Peyer's patch (tissue), 4 donors: ENCODE measurements around the gene CRIP3. TPM values are rescaled to one million over a fixed set of nuclear protein-coding genes. Genes with fewer than 3 reads are reported as not detected.

ENCODE experiments used
- DNase-seq, 3 donors: peaks; one replicate each; pipeline ENCODE4 v3.0.0-alpha.2; 2017 to 2019
- H3K27ac ChIP-seq, 4 donors: fragments of 200-600 bp; sonication (generic); one replicate each; pipeline ENCODE4 v1.5.1; 2016 to 2019
- H3K27me3 ChIP-seq, 2 donors: fragments of 200-600 bp; sonication (generic); one replicate each; pipeline ENCODE4 v1.5.1; 2019
- H3K36me3 ChIP-seq, 3 donors: fragments of 200-600 bp; sonication (generic); one replicate each; pipeline ENCODE4 v1.5.1; 2016 to 2019
- H3K4me1 ChIP-seq, 4 donors: fragments of 200-600 bp; sonication (generic); one replicate each; pipeline ENCODE4 v1.5.1; 2016 to 2019
- H3K4me3 ChIP-seq, 4 donors: fragments of 200-600 bp; sonication (generic); 1 replicate in 3 of 4; 2 replicates in 1 of 4; pipeline ENCODE4 v1.5.1; 2016 to 2019; ENCODE audit warnings: mild to moderate bottlenecking in 1 of 4
- H3K9me3 ChIP-seq, 4 donors: fragments of 200-600 bp; sonication (generic); one replicate each; pipeline ENCODE4 v1.5.1; 2016 to 2019; ENCODE audit warnings: mild to moderate bottlenecking in 1 of 4
- CTCF ChIP-seq, 6 experiments: fragments of 450-650 bp in 4 of 6; fragments of 200-600 bp in 2 of 6; sonication (generic) in 1 of 6; IDR thresholded peaks; one replicate each; pipeline ENCODE4 v1.5.1; 2017 to 2019; ENCODE audit warnings: antibody characterized with exemption in 6 of 6, mild to moderate bottlenecking in 3 of 6, moderate library complexity in 1 of 6
- POLR2A ChIP-seq, 2 donors: fragments of 450-650 bp; IDR thresholded peaks; one replicate each; pipeline ENCODE4 v1.5.1; 2017; ENCODE audit warnings: antibody characterized with exemption in 2 of 2, mild to moderate bottlenecking in 2 of 2, moderate library complexity in 2 of 2
- total RNA-seq, 4 donors: library from RNA; depleted of rRNA; stranded (reverse); fragments of >200 nt; gene quantifications; one replicate each; pipeline ENCODE4 v1.1.0, GENCODE V29; 2016

Gene CRIP3
- total RNA-seq, 4 donors from 2014 or later = 6.8 TPM; not detected in 3

DNA sequence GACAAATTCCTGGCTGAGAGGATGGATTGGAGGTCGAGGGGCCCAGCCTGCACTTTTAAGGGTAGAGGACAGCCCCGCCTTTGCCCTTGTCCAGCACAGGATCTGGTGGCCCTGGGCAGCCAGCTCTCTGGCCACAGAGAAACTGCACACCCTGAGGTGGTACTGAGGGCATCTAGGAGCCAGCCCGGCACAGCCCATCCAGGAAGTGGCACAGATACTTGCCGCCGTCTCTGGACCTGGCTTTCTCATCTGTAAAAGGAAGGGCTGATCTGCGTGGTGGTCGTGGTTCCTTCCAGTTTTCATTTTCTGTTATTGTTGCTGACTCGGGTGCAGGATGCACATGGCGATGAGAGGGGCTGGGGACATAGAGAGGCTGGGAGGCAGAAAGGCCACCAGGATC is 26.6 kb downstream of the CRIP3 start:
- Histone ChIP-seq H3K4me3 (no peak overlapping the region), H3K27ac (no peak overlapping the region), H3K36me3 (no peaks in the 10 kb centered on the region), H3K9me3 (no peaks in the 10 kb centered on the region), H3K27me3 (no peaks in the 10 kb centered on the region), H3K4me1 (peaks cover 0 to 26% (median 0%) of the 10 kb centered on the region in 4 donors)
- no peak for TF ChIP-seq CTCF (IDR thresholded peaks at IDR 0.05)
- no peak for TF ChIP-seq POLR2A (IDR thresholded peaks at IDR 0.05)
- no peak for DNase-seq

DNA sequence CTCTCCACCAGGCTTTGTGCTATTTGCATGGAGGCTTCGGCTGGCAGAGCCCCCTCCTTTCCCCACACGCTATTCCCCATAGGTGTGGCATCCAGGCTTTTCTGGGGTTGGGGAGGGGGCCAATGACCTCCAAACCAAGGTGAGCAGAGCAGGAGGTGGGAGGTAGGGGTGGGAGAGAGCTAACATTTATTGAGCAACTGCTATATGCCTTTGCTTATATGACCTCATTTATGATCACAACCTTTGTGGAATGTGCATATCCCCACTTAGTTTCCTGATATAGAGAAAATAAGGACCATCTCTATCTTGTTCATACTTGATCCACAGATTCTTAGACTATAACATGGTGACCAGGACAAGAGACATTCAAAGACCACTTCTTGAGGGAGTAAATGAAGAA is 28.4 kb downstream of the CRIP3 start:
- no peak overlapping the region for H3K27ac ChIP-seq
- no peak for TF ChIP-seq POLR2A (IDR thresholded peaks at IDR 0.05)
- no peak for TF ChIP-seq CTCF (IDR thresholded peaks at IDR 0.05)
- H3K27me3 ChIP-seq = no peaks in the 10 kb centered on the region
- DNase-seq = no peak
- H3K36me3 ChIP-seq = no peaks in the 10 kb centered on the region
- peaks cover 0 to 40% (median 12%) of the 10 kb centered on the region in 4 donors for H3K4me1 ChIP-seq
- no peak overlapping the region for H3K4me3 ChIP-seq
- no peaks in the 10 kb centered on the region for H3K9me3 ChIP-seq

DNA sequence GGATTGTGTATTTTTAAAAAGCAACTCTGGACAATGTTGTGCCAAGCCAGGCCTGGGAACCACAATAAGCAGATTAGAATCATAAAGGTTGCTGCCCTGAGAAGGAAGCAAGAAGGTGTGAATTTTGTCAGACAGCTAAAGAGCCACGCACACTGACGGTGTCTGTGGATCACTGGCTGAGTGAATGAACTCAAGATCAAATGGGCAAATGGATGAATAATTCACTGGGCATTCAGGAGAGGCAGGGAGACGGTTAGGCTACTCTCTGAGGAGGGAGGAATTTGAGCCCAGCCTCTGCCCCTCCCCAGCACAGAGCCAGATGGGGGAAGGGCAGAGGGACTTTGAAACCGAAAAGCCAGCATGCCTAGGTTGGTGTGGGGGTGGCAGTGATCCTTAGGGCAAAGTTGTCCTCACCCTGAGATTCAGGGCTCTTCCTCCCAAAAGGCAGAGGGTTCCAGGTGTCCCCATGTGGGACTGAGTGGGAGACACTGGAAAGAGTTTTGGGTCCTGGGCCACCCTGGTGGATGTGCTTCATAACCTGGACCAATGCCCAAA is 30.0 kb downstream of the CRIP3 start:
- DNase-seq = peak in 2 of 3 donors; percentile 80 to 82
- H3K4me1 ChIP-seq = peaks cover 0 to 45% (median 15%) of the 10 kb centered on the region in 4 donors
- H3K4me3 ChIP-seq = no peak overlapping the region
- H3K9me3 ChIP-seq = no peaks in the 10 kb centered on the region
- TF ChIP-seq POLR2A (IDR thresholded peaks at IDR 0.05) (peak in 1 of 2 donors; percentile 41), CTCF (IDR thresholded peaks at IDR 0.05) (no peak)
- no peaks in the 10 kb centered on the region for H3K27me3 ChIP-seq
- H3K27ac ChIP-seq = peak overlapping the region in 3 of 4 donors; percentile 79 to 94 (median 93)
- H3K36me3 ChIP-seq = no peaks in the 10 kb centered on the region

DNA sequence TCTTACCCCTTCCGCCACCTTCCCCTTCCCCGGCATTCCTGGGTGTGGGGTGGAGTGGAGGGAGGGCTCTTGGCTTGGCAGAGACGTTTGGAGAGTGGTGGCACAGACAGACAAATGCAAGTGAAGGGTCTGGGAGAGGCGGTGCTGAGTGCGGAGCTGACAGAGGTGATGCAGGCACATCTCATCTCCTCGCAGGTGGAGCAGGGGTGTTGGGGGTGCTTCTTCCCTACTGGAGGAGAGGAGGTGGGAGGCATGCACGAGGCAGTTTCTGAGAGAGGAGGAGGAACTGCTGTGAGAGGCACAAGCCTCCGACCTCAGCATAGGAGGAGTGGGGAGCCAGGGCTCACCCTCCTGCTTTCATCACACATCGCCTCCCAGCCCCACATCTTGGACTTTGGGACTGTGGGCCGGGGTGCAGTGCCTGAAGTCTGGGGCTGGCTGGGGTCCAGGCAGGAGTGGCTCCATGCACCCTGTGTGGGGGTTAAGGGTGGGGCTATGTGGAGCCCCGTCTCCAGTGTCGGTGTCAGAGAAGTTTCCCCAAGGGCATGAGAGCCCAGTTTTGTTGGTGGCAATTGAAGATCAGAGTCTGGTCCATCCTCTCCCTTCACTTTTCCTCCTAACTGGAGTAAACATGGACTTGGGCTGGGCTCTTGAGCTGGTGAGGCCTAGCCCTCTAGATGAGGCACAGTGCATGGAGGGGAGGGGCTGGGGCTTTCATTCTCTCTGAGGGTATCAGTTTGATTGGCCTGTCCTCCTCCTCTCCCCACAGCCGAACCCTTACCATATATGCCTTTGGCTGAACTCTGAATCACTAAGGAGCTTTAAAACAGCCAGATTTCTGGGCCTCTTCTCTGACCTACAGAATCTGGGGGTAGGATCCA is 30.7 kb downstream of the CRIP3 start:
- H3K27me3 ChIP-seq = no peaks in the 10 kb centered on the region
- H3K36me3 ChIP-seq = no peaks in the 10 kb centered on the region
- no peak overlapping the region for H3K4me3 ChIP-seq
- peak in 2 of 3 donors; percentile 90 to 92 for DNase-seq
- peak overlapping the region in 3 of 4 donors; percentile 79 to 94 (median 93) for H3K27ac ChIP-seq
- peak; percentile 77 to 82 for TF ChIP-seq POLR2A (IDR thresholded peaks at IDR 0.05)
- no peak for TF ChIP-seq CTCF (IDR thresholded peaks at IDR 0.05)
- no peaks in the 10 kb centered on the region for H3K9me3 ChIP-seq
- peaks cover 0 to 45% (median 15%) of the 10 kb centered on the region in 4 donors for H3K4me1 ChIP-seq

GRCh38 chr6:43277306-43277642 is 31.4 kb downstream of the CRIP3 start:
- Histone ChIP-seq H3K27ac (peak overlapping the region in 3 of 4 donors; percentile 79 to 94 (median 93)), H3K9me3 (no peaks in the 10 kb centered on the region), H3K36me3 (no peaks in the 10 kb centered on the region), H3K27me3 (no peaks in the 10 kb centered on the region), H3K4me3 (no peak overlapping the region), H3K4me1 (peaks cover 0 to 45% (median 15%) of the 10 kb centered on the region in 4 donors)
- TF ChIP-seq CTCF (IDR thresholded peaks at IDR 0.05) (no peak), POLR2A (IDR thresholded peaks at IDR 0.05) (no peak)
- DNase-seq = no peak
